HG03139 (cell line): ENCODE measurements around the gene MB.

Source experiments
- ATAC-seq: cut with Tn5 transposase; IDR thresholded peaks from one replicate; pipeline ENCODE4 v1.9.1; 2021; ENCODE audit not compliant: unreplicated experiment

Gene MB

GRCh38 chr22:35618427-35619223 is 1.5 kb upstream of the MB start:
- no peak for ATAC-seq

GRCh38 chr22:35616043-35616442 is 1.1 kb downstream of the MB start:
- ATAC-seq = no peak

GRCh38 chr22:35615156-35615555 is 2.0 kb downstream of the MB start:
- no peak for ATAC-seq

- ATAC-seq = no peak
These were observed 2.7 kb downstream of the MB start for GRCh38 chr22:35614404-35614803.

GRCh38 chr22:35612903-35613302 is 4.2 kb downstream of the MB start:
- ATAC-seq = no peak

GRCh38 chr22:35611891-35612576 is 5.1 kb downstream of the MB start:
- ATAC-seq = no peak

GRCh38 chr22:35611200-35611890 is 5.8 kb downstream of the MB start:
- no peak for ATAC-seq

GRCh38 chr22:35610741-35611140 is 6.4 kb downstream of the MB start:
- ATAC-seq = no peak

GRCh38 chr22:35609761-35610160 is 7.4 kb downstream of the MB start:
- ATAC-seq = no peak

GRCh38 chr22:35609261-35609660 is 7.9 kb downstream of the MB start:
- no peak for ATAC-seq

- ATAC-seq = no peak
These were observed 9.0 kb downstream of the MB start for GRCh38 chr22:35608088-35608487.

- ATAC-seq = no peak
These were observed 10.2 kb downstream of the MB start for GRCh38 chr22:35606916-35607315.

- no peak for ATAC-seq
These were observed 11.2 kb downstream of the MB start for GRCh38 chr22:35605851-35606481.

GRCh38 chr22:35605369-35605680 is 11.8 kb downstream of the MB start:
- ATAC-seq = no peak

- ATAC-seq = no peak
These were observed 12.3 kb downstream of the MB start for GRCh38 chr22:35604621-35605368.

- ATAC-seq = no peak
These were observed 15.2 kb downstream of the MB start for GRCh38 chr22:35601743-35602615.

- no peak for ATAC-seq
These were observed 16.0 kb downstream of the MB start for GRCh38 chr22:35601013-35601580.

- ATAC-seq = no peak
These were observed 16.7 kb downstream of the MB start for GRCh38 chr22:35600476-35600875.

GRCh38 chr22:35599364-35599763 is 17.8 kb downstream of the MB start:
- no peak for ATAC-seq

- no peak for ATAC-seq
These were observed 18.8 kb downstream of the MB start for GRCh38 chr22:35598396-35598710.
